ENCODE measurements around the gene ARHGAP27.

Gene ARHGAP27

DNA sequence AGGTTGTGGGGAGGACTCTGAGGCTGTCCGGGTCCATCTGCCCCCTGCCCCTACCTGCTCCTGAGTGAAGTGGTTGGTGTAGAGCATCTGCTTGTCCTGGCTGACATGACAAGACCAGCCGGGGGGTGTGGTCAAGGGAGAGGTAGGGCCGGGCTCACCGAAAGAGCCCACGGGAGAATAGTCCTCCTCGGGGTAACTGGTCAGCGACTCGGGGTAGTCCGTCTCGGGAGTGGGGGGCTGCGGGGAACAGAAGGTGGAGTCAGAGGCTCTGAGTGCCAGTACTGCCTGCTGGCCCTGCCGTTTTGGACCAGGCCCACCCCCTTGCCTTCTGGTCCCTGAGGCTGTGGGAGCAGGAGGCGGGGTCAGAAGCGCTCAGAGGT lies 27.8 kb downstream of the ARHGAP27 start:
- no peak for DNase-seq

DNA sequence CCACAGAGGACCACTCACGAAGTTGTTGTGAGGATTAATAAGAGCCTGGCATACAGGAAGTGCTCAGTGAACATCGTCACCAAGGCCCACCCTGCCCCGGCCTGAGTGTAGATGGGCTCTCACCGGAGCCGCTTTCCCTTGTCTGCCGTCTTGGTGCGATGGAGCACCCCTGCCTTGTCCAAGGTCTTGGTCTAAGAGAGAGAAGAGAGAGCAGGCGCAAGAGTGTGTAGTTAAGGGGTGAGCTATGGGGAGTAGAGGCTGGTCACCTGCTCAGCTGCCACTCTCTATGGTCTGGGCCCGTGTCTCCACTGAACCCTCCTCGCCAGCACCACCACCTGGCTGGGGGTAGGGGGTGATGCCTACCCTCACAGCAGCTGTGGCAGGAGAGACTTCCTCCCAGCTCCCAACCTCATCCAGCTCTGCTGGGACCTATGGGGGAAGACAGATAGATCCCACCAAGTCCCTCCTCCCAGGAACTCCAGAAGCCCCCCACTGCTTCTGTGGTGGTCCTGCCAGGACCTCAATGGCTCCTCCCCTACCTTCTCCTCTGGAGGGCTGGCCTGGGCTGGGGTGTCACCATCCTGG lies 28.7 kb downstream of the ARHGAP27 start:
- no peak for DNase-seq

DNA sequence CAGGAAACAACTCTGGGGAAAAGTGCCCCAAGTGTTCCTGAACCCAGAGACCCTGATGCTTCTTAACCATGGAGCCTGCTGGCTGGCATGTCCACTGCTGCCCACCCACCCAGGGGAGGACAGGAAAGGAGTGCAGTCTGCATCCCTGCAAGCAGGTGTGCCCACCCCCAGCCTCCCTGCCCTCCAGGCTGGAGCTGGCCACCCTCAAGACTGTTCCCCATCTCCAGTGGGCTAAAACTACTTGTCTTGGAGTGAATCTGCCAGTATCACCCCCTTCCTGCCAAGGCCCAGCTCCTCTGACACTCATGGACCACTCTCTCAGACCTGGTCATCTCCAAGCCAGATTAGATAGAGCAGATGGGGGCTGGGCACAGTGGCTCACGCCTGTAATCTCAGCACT lies 29.8 kb downstream of the ARHGAP27 start:
- DNase-seq: no peak

DNA sequence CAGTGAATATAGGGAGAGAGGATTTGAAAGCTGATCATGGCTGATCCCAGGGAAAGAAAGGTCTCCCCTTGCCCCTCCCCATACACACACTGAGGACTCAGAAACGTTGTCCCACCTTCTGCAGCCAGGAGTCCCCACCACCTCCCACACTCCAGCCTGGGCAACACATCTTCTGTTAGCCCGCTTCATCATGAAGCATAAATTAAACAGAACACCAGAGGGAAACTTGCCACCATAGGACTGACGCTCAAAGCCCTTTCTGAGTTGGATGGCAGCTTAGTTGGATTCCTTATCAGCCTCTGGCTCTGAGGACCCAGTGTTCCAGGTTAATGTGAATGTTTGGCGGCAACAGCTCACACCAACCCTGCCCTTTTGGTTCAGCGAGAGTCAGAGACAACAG lies 33.9 kb downstream of the ARHGAP27 start:
- DNase-seq: no peak

DNA sequence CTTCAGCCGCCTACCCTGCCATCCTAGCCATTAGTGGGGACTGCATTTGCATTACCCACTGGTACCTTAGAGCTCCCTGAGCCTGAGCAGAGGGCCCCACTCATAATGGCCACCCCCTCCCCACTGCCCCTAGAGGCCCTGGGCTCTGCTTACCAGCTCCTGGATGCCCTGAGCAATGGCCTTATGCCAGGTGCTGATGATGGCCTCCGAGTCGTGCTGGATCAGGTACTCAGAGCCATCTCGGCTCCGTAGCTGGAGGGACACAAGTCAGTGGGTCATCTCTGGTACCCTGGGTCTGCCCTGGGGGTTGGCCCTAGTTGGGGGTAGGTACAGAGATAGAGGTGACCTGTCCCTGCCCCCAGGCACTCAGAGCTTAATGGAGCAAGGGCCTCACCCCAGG lies 34.9 kb downstream of the ARHGAP27 start:
- no peak for DNase-seq

DNA sequence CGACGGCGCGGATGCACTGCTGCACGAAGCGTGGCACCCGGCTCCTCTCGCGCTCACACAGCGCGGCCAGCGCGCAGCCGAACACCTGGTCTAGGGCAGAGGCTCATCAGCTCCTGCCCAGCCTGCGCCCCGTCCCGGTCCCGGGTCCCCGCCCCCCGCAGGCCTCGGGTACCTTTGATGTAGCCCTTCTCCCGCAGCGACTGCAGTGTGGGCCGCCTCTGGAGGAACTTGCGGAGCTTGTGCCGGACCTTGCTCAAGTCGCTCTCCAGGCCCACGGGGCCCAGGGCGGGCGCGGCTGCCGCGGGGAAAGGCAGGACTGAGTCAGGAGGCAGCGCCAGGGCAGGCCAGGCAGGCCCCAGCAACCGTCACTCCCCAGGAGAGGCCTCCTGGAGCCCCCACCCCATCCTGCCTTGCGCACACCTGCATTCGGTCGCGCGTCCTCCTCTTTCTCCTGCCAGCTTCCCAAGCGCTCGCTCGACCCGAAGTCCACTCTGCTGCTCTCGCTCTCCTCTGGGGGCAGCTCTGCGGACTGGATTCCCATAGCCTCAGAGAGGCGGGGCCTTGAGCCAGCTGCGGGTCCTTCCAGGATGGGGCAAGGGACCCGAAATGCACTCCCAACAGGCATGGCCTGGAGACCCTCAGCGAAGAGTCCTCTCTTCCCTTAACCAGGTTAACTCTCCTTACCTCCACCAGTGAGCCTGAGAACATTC lies 36.0 kb downstream of the ARHGAP27 start:
- no peak for DNase-seq

DNA sequence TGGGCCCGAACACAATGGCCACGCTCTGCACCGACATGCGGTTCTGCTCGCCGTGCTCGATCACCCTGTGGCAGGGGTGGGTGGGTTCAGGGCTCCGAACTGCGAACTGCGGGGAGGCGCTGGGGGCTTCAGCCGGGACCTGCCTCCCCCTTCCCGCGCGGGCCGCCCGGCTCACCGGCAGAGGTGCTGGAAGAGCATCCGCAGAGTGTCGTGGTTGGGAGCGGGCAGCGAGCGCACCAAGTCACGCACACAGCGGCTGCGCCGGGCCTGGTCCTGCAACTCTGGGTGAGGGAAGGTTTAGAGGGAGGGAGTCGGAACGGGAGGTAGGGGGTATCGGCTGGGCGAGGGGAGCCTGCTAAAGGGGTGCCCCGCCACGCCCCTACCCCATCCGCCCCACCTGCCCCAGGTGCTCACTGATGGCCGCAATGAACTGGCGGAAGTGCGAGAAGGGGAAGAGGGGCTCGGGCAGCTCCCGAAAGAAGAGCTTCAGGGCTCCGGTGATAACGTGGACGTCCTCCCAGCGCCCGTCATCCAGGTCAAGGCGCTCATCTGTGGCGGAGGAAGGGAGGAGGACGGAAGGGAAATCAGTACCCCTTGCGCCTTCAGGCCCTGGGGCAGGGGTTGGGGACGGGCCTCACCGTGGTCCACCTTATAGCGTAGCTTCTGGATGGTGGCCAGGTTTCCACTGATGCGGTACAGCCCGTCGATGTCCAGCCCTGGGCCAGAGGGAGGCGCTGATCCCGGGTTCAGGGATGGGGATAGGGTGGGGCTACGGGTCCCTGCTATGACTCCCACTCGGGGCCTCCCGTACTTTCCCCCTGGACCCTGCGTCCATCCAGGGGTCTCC lies 36.9 kb downstream of the ARHGAP27 start:
- no peak for DNase-seq

DNA sequence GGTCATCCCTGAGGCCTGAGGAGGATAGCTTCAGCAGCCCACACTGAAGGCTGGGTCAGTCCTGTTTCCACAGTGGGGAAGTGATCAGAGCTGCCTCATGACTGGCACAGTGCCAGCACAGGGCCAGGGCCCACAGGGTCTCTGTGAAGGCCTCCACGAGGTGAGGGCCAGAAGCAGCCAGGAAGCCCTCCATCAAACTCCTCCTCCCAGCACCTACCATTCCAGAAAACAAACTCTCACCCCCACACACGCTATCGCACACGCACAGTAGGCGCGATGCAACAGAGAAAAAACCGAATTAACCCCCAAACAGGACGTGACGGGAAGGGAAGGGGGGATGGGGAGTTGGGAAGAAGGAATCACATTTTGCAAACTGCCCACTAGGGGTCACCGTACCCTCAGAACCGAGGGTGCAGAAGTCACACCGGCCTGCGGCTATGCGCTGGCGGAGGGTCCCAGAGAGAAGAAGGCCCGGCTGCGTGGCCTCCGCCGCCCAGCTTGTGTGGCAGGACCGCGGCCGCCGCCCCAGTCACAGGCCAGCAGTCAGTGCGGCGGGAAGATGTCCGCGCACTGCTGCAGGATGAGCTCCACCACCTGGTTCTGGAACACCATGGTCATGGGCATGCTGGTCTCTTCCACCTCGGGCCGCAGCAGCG lies 37.6 kb downstream of the ARHGAP27 start:
- DNase-seq: peak; percentile 47 to 54

DNA sequence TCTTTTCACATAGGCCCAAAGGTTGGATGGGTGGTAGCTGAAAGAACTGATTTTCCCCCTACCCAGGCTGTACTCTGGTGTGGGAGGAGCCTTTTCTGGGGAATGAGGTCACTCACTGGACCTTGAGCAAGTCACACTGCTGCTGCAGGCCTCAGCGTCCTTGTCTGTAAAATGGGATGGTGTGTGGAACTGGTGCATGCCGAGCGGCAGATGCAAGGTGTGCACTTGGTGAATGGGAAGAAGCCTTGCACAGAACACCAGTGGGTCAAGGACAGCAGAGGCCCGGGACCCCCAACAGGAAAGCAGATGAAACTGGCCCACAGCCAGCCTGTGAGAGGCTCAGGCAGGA lies 38.1 kb downstream of the ARHGAP27 start:
- DNase-seq: no peak

DNA sequence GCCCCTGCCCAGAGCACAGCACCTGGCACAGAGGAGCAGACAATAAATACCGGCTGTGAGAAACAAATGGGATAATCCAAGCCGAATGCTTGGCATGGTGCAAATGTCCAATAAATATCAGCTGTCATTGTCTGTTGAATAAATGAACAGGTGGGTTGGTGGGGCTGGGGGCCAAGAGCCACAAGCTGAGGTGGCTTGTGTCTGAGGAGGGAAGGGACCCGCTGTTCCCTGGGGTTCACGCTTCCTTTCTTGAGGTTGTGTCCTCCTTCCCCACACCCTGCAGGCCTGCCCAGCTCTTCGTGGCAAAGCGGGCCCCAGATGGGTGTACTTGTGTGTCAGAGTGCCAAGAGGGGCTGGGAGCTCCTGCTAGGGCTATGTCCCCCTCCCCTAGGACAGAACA lies 38.6 kb downstream of the ARHGAP27 start:
- DNase-seq: no peak

DNA sequence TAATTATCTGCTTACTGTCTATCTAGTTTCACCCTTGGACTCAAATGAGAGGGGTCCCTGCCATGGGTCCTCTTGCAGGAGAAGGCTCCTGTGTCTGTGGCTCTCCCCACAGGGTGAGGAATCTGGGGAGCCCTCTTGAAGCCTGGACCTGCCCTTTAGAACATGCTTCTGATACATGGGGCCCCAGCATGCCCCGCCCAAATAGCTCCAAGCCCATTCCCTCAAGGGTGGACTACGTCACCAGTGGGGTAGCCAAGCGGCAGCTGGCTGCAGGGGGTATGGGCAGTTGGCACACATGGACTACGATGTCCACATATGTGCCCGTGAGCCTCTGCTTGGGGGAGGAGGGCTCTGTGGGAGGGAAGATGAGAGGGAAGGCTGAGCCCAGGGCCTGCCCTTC lies 39.3 kb downstream of the ARHGAP27 start:
- no peak for DNase-seq

DNA sequence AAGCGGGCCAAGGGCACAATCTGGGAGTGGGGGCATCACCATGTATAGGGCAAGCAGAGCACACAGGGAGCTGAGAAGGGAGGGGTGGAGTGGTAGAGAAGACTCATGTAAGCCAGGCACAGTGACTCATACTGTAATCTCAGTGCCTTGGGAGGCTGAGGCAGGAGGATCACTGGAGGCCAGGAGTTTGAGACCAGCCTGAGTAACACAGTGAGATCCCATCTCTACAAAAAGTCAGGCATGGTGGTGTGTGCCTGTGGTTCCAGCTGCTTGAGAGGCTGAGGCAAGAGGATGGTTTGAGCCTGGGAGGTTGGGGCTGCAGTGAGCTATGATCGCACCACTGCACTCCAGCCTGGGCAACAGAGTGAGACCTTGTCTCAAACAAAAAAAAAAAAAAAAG lies 40.8 kb downstream of the ARHGAP27 start:
- DNase-seq: no peak

DNA sequence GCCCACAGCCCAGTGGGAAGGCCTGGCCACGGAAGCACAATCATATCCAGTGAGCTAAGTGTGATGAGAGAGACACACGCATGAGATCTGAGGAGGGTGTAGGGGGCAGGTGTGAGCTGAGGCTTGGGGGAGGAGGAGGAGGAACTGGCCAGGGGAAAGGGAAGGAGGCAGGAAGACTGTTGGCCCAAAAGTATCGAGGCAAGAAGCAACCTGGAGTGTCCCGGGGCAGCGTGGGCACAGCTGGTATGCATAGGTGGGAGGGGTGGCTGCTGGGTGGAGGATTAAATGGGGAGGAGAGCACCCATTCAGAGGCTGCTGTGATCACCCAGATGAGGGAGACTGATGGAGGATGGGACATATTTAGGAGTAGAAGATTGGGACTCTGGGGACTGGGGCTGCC lies 41.4 kb downstream of the ARHGAP27 start:
- DNase-seq: no peak

DNA sequence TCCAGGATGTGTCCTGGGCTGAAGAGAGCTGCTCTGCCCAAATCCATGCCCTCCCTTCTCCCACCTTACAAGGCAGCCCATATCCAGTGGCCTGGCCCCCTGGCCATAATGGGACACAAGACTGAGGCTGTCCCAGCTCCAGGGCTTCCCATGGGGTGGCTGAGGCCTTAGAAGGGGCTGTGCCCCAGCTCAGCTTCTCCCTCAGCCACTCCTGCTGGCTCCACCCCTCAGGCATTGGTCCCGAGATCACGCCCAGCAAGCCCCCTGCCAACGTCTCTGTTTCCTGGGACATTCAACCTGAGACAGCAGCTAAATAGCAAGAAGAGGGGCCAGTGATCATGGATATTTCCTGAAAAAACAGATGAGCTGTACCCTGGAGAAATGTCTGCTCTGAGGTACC lies 43.3 kb downstream of the ARHGAP27 start:
- no peak for DNase-seq

DNA sequence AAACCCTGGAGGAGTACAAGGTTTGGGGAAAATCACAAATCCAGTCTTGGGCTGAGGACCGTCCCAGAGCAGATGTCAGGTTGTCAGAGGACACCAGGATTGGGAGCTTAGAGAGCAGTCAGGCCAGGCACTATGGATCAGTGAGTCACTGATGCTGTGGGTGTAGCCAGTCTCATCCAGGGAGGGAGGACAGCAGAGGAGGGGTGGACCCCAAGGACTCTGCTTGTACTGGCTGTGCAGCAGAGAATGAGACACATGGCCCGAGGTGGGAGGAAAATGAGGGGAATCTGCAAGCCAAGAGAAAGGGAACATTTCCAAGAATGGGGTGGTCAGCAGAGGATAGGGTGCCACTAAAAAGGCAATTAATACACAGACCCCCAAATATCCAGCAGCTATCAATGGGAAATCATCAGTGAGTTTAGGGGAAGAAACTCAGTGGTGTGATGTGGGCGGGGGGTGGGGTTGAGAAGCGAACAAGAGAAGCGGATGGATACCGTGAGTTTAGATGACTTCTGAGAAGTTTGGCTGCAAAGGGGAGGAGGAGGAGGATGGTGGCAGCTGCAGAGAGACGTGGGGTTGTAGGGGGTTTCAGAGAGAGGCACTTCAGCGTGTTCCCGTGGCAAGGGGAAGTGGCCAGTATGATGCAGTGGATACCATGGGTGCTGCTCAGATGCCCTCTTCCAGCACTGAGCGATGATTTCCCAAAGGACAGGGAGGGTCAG lies 43.9 kb downstream of the ARHGAP27 start:
- no peak for DNase-seq

DNA sequence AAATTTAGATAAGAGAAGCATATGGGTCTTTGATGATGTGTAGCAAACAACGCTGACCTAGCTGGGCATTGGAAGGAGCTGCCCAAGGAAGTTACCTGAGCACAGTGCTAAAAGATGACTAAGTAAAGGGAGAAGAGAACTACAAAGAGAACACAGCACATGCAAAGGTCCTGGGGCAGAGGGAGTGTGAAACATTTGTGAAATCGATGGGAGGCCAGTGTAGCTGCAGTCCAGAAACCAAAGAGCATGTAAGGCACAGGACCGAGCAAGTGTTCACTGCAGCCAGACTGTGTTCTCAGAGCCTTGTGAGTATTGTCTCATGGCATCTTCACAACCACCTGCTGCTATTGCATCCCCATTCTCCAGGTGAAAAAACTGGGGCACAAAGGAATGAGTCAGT lies 44.9 kb downstream of the ARHGAP27 start:
- DNase-seq: no peak

DNA sequence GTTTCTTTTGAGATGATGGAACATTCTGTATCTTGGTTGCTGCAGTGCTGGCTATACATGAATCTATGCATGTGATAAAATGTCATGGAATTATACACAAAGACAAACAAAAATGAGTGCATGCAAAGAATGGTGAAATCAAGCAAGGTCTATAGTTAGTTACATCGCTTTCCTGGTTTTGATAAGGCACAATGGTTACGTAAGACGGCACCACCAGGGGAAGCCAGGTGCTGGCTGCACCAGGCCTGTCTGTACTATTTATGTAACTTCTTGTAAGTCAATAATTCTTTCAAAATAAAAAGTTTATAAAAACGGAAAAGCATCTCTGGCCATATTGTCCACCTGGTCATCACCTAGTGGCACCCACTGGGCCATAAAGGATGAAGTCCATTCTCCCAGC lies 46.5 kb downstream of the ARHGAP27 start:
- DNase-seq: no peak

DNA sequence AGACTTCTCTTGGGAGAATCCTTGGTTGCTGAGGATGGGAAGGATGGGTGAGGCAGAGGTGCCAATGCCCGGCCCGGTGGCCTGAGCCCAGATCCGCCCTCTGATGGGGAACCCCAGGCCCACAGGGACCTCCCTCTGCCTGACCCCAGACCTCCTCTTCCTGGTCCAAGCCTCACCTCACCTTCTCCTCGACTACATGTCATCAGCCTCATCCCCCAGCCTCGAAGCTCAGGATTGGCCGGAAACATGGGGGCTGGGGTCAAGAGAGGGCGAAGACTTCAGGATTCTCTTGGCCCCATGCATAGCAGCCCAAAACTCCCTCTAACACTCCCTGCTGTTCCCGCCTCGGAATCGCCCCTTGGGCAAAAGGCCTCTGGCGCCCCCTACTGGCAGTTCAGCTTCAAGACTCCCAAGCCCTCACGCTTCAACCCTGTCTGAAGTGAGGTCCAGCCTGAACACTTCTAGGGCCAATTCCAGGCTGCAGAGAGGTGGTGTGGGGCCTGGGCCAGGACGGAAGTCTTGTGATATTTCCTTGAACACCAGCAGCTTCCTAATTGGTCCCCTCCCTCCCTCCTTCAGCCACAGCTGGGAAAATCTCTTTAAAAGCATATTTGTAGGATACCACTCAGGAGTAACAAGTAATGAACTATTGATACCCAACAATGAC lies 47.2 kb downstream of the ARHGAP27 start:
- DNase-seq: peak; percentile 95 to 96

DNA sequence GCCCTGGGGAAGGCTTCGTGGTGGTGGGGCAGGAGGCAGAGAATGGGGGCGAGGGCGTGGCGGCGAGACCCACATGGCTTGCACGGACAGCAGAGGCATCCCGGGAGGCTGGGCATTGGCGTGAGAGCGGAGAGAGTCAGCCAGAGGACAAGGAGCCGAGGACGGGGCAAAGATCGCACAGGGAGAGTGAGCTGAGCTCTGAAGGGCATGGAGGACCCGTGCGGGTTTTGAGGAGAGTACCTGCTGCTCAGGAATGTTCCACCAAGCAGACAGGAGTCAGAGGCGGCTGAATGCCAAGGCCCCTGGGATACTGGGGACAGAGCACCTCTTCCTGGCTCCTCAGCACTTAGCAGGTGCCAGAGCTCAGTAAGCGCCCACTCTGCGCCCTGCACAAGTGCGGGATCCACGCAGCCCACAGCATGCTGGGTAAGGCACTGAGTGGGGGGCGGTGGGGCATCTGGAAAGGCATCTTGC lies 47.8 kb downstream of the ARHGAP27 start:
- DNase-seq: no peak

DNA sequence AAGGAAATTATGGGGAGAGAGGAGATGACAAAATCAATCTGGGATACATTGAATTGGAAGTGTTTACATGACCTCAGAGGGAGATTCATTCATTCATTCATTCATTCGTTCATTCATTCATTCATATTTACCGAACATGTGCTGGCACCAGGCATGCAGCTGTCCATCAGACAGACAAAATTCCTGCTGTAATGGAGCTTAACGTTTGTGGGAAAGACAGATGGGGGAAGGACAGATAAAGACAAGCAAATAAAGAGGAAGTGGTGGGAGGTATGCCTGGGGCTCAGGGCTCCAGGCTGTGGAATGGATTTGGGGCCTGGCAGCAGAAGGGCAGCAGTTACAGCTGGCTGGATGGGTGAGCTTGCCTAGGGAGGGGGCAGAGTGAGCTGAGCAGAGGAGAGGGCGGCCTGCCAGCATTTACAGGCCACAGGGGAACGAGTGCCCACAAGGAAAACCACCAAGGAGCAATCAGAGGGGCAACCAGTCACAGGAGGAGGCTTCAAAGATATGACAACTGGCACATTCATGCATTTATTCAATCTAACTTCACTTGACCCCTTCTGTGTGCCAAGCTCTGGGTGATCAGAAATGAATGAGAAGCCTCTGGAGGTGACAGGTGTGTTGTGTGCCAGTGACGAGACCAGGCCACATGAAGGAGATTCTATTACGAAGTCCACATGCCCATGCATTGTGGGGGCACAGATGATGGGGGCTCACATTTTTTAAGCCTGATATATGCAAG lies 48.5 kb downstream of the ARHGAP27 start:
- no peak for DNase-seq

DNA sequence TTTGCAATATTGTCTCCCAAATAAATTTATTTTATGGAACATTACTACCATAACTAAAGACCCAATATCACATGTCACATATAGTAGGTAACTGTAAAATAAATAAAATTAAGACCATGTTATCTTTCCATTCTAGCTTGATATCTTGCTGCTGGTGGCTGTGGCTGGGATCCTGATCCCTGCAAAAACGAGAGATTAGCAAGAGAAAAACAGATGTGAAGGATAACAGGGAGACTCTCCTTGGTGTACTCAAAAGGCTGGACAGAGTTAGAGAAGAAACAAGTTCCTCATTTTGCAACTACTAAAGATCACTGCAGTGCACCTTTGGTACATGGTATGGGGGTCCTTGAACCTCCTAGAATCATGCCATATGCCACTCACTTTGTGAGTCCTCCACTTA lies 49.7 kb downstream of the ARHGAP27 start:
- no peak for DNase-seq

DNA sequence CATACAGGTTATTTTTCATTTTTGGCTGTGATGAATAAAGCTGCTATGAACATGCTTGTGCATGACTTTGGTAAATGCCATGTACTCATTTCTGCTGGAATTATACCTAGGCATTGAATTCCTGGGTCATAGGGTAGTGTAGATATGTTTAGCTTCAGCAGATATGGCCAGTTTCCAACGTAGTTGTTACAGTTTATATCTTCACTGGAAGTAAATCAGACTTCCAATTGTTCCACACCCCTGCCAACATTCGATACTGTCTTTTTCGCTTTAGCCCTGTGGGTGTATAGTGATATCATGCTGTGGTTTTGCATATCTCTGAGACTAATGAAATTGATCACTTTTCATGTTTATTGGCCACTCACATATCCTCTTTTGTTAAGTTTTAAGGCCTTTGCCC lies 50.4 kb downstream of the ARHGAP27 start:
- no peak for DNase-seq
